ENCODE measurements around the gene ATP8B2.

ATP8B2 gene

DNA sequence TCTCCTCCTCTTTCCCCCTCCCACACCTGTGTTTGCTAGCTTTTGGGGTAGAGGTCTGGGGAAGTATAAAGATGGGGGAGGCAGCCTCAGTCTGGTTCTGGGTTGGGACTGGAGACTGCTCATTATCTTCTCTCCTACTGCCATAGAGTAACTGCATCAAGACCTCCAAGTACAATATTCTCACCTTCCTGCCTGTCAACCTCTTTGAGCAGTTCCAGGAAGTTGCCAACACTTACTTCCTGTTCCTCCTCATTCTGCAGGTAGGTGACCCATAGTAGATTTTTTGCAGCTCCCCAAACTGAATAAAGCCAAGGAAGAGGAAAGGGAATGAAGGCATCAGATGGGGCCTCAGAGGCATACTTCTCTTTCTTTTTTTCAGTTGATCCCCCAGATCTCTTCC is 5.3 kb downstream of the ATP8B2 start:
- Histone ChIP-seq H3K27ac (replicated peaks) (no peak overlapping the region), H3K27me3 (ENCODE audit: insufficient read depth, poor library complexity, severe bottlenecking) (peaks cover 35% of the 10 kb centered on the region), H3K4me3 (replicated peaks; ENCODE audit: insufficient read depth, low read length) (no peak overlapping the region)
- TF ChIP-seq GABPA (IDR thresholded peaks at IDR 0.05; ENCODE audit: low read depth) (no peak), CTCF (IDR thresholded peaks at IDR 0.05; ENCODE audit: insufficient read depth, low read length) (no peak), POLR2AphosphoS5 (IDR thresholded peaks at IDR 0.05; ENCODE audit: low read depth) (no peak), SPI1 (IDR thresholded peaks at IDR 0.05; ENCODE audit: borderline replicate concordance, low read depth) (no peak)
- TF ChIP-seq, protein P1, sequence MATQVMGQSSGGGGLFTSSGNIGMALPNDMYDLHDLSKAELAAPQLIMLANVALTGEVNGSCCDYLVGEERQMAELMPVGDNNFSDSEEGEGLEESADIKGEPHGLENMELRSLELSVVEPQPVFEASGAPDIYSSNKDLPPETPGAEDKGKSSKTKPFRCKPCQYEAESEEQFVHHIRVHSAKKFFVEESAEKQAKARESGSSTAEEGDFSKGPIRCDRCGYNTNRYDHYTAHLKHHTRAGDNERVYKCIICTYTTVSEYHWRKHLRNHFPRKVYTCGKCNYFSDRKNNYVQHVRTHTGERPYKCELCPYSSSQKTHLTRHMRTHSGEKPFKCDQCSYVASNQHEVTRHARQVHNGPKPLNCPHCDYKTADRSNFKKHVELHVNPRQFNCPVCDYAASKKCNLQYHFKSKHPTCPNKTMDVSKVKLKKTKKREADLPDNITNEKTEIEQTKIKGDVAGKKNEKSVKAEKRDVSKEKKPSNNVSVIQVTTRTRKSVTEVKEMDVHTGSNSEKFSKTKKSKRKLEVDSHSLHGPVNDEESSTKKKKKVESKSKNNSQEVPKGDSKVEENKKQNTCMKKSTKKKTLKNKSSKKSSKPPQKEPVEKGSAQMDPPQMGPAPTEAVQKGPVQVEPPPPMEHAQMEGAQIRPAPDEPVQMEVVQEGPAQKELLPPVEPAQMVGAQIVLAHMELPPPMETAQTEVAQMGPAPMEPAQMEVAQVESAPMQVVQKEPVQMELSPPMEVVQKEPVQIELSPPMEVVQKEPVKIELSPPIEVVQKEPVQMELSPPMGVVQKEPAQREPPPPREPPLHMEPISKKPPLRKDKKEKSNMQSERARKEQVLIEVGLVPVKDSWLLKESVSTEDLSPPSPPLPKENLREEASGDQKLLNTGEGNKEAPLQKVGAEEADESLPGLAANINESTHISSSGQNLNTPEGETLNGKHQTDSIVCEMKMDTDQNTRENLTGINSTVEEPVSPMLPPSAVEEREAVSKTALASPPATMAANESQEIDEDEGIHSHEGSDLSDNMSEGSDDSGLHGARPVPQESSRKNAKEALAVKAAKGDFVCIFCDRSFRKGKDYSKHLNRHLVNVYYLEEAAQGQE (IDR thresholded peaks at IDR 0.05; ENCODE audit: insufficient replicate concordance, low read depth) = no peak
- no peak for DNase-seq (ENCODE audit: low read depth in 1 of 2, low spot score in 1 of 2)

- H3K4me3 ChIP-seq (replicated peaks; ENCODE audit: insufficient read depth, low read length) = no peak overlapping the region
- peaks cover 4% of the 10 kb centered on the region for H3K27me3 ChIP-seq (ENCODE audit: insufficient read depth, poor library complexity, severe bottlenecking)
- TF ChIP-seq POLR2AphosphoS5 (IDR thresholded peaks at IDR 0.05; ENCODE audit: low read depth) (no peak), CTCF (IDR thresholded peaks at IDR 0.05; ENCODE audit: insufficient read depth, low read length) (no peak), SPI1 (IDR thresholded peaks at IDR 0.05; ENCODE audit: borderline replicate concordance, low read depth) (no peak), GABPA (IDR thresholded peaks at IDR 0.05; ENCODE audit: low read depth) (no peak)
- TF ChIP-seq, protein P1 (IDR thresholded peaks at IDR 0.05; ENCODE audit: insufficient replicate concordance, low read depth) = no peak
- no peak overlapping the region for H3K27ac ChIP-seq (replicated peaks)
- DNase-seq (ENCODE audit: low read depth in 1 of 2, low spot score in 1 of 2) = no peak
Measured at GRCh38 chr1:154334079-154335024, 9.0 kb downstream of the ATP8B2 start.

- peak in 1 of 2 experiments; percentile 84 for DNase-seq (ENCODE audit: low read depth in 1 of 2, low spot score in 1 of 2)
- no peak overlapping the region for H3K27ac ChIP-seq (replicated peaks)
Measured at GRCh38 chr1:154335025-154335714, 9.8 kb downstream of the ATP8B2 start.

More at GRCh38 chr1:154335025-154335714, 9.8 kb downstream of the ATP8B2 start:
- no peaks in the 10 kb centered on the region for H3K27me3 ChIP-seq (ENCODE audit: insufficient read depth, poor library complexity, severe bottlenecking)
- H3K4me3 ChIP-seq (replicated peaks; ENCODE audit: insufficient read depth, low read length) = no peak overlapping the region
- peak; percentile 58 for TF ChIP-seq CTCF (IDR thresholded peaks at IDR 0.05; ENCODE audit: insufficient read depth, low read length)
- TF ChIP-seq, protein P1 (IDR thresholded peaks at IDR 0.05; ENCODE audit: insufficient replicate concordance, low read depth) = no peak
- TF ChIP-seq SPI1 (IDR thresholded peaks at IDR 0.05; ENCODE audit: borderline replicate concordance, low read depth) = no peak
